ENCODE data around the gene CCDC60. TPM values are rescaled to one million over a fixed set of nuclear protein-coding genes. Genes with fewer than 3 reads are reported as not detected.

CCDC60 gene
- total and polyA plus RNA-seq, 10 donors, result not detected

- Histone ChIP-seq H3K27me3 (replicated peaks in 1 of 7) (peaks cover 0 to 33% (median 0%) of the 10 kb centered on the region in 7 donors), H3K4me3 (no peak overlapping the region), H3K4me1 (no peaks in the 10 kb centered on the region), H3K36me3 (no peaks in the 10 kb centered on the region), H3K9me3 (no peaks in the 10 kb centered on the region), H3K27ac (no peak overlapping the region)
- DNase-seq, result no peak
- intact Hi-C loops (cut with DNase I; ENCODE audit: low total_unique reads), result loop anchor here (10.0 kb wide), 2 partner anchors 572 to 1142 kb away; no protein-coding TSS in a partner anchor
- no peak for TF ChIP-seq POLR2A (IDR thresholded peaks at IDR 0.05)
- TF ChIP-seq POLR2AphosphoS5 (IDR thresholded peaks at IDR 0.05), result no peak
- TF ChIP-seq, protein P1, sequence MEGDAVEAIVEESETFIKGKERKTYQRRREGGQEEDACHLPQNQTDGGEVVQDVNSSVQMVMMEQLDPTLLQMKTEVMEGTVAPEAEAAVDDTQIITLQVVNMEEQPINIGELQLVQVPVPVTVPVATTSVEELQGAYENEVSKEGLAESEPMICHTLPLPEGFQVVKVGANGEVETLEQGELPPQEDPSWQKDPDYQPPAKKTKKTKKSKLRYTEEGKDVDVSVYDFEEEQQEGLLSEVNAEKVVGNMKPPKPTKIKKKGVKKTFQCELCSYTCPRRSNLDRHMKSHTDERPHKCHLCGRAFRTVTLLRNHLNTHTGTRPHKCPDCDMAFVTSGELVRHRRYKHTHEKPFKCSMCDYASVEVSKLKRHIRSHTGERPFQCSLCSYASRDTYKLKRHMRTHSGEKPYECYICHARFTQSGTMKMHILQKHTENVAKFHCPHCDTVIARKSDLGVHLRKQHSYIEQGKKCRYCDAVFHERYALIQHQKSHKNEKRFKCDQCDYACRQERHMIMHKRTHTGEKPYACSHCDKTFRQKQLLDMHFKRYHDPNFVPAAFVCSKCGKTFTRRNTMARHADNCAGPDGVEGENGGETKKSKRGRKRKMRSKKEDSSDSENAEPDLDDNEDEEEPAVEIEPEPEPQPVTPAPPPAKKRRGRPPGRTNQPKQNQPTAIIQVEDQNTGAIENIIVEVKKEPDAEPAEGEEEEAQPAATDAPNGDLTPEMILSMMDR (IDR thresholded peaks at IDR 0.05 in 8 of 11, conservative IDR thresholded peaks at IDR 0.05 in 3 of 11), result no peak
Observed at GRCh38 chr12:119546340-119546739, 211.8 kb downstream of the CCDC60 start.

- DNase-seq, result no peak
- TF ChIP-seq POLR2AphosphoS5 (IDR thresholded peaks at IDR 0.05), result no peak
- TF ChIP-seq, protein P1 (IDR thresholded peaks at IDR 0.05 in 8 of 11, conservative IDR thresholded peaks at IDR 0.05 in 3 of 11), result no peak
- TF ChIP-seq POLR2A (IDR thresholded peaks at IDR 0.05), result no peak
- Histone ChIP-seq H3K9me3 (no peaks in the 10 kb centered on the region), H3K4me3 (no peak overlapping the region), H3K27me3 (replicated peaks in 1 of 7) (peaks cover 0 to 33% (median 0%) of the 10 kb centered on the region in 7 donors), H3K4me1 (no peaks in the 10 kb centered on the region), H3K27ac (no peak overlapping the region), H3K36me3 (no peaks in the 10 kb centered on the region)
- intact Hi-C loops (cut with DNase I; ENCODE audit: low total_unique reads), result loop anchor here (10.0 kb wide), 2 partner anchors 572 to 1142 kb away; no protein-coding TSS in a partner anchor
- 20 to 57% (median 39%) methylated on average over 1 of the region's 1 CpG for WGBS, 5 donors
Observed at GRCh38 chr12:119547001-119547400, 212.5 kb downstream of the CCDC60 start.

GRCh38 chr12:119556854-119557253 is 222.3 kb downstream of the CCDC60 start:
- TF ChIP-seq, protein P1 (IDR thresholded peaks at IDR 0.05 in 8 of 11, conservative IDR thresholded peaks at IDR 0.05 in 3 of 11), result no peak
- TF ChIP-seq POLR2AphosphoS5 (IDR thresholded peaks at IDR 0.05) (no peak), POLR2A (IDR thresholded peaks at IDR 0.05) (no peak)
- DNase-seq, result no peak
- H3K9me3 ChIP-seq, result peaks cover 0 to 3% (median 0%) of the 10 kb centered on the region in 8 donors
- no peaks in the 10 kb centered on the region for H3K4me1 ChIP-seq
- WGBS, 5 donors, result 24 to 55% (median 43%) methylated on average over 1 of the region's 1 CpG
- no peaks in the 10 kb centered on the region for H3K27me3 ChIP-seq (replicated peaks in 1 of 7)
- no peak overlapping the region for H3K4me3 ChIP-seq
- H3K36me3 ChIP-seq, result no peaks in the 10 kb centered on the region
- no peak overlapping the region for H3K27ac ChIP-seq
- intact Hi-C loops (cut with DNase I; ENCODE audit: low total_unique reads), result no loop called here

- Histone ChIP-seq H3K36me3 (no peaks in the 10 kb centered on the region), H3K27me3 (replicated peaks in 1 of 7) (peaks cover 0 to 4% (median 0%) of the 10 kb centered on the region in 7 donors), H3K9me3 (no peaks in the 10 kb centered on the region), H3K27ac (no peak overlapping the region), H3K4me1 (no peaks in the 10 kb centered on the region), H3K4me3 (no peak overlapping the region)
- WGBS, 5 donors, result 78 to 96% (median 91%) methylated on average over 3 of the region's 3 CpGs
- TF ChIP-seq POLR2A (IDR thresholded peaks at IDR 0.05) (no peak), POLR2AphosphoS5 (IDR thresholded peaks at IDR 0.05) (no peak)
- TF ChIP-seq, protein P1 (IDR thresholded peaks at IDR 0.05 in 8 of 11, conservative IDR thresholded peaks at IDR 0.05 in 3 of 11), result no peak
- intact Hi-C loops (cut with DNase I; ENCODE audit: low total_unique reads), result no loop called here
- DNase-seq, result no peak
Observed at GRCh38 chr12:119565404-119565803, 230.9 kb downstream of the CCDC60 start.
